PC-9 (cell line): ENCODE data around the gene USP10. TPM values are rescaled to one million over a fixed set of nuclear protein-coding genes. Genes with fewer than 3 reads are reported as not detected.

Experiments used
- BruUV-seq: library from RNA; stranded (reverse); fragments of 400-500 nt; replicated peaks from 2 replicates; lab custom pipeline; 2021; lab: Mats Ljungman, UMichigan
- CTCF ChIA-PET: fragments of 300-600 bp; sonication (Branson Sonifier 250); formaldehyde crosslinking; loops from one replicate; lab custom pipeline; 2022; ENCODE audit warnings: antibody characterized with exemption; lab: Charles Lee
- POLR2A ChIA-PET: fragments of 300-600 bp; sonication (Branson Sonifier 250); formaldehyde crosslinking; loops from one replicate; lab custom pipeline; 2022; ENCODE audit warnings: antibody characterized with exemption; ENCODE audit not compliant: unreplicated experiment; lab: Charles Lee
- DNase-seq, 2 experiments: peaks; one replicate each; pipeline versions ENCODE4 v3.0.0 to v3.0.0-alpha.2; 2015 to 2022; ENCODE audit warnings: mixed read lengths in 1 of 2
- H2AFZ ChIP-seq: fragments of 200-600 bp; sonication (generic); 2 replicates; pipeline ENCODE4 v1.8.1; 2017; ENCODE audit warnings: antibody characterized with exemption
- H3F3A ChIP-seq: fragments of 200-600 bp; sonication (generic); 2 replicates; pipeline ENCODE4 v1.8.1; 2017; ENCODE audit warnings: antibody characterized with exemption, mild to moderate bottlenecking, low read depth; ENCODE audit not compliant: insufficient read depth
- H3K27ac ChIP-seq: fragments of 200-600 bp; sonication (generic); 2 replicates; pipeline ENCODE4 v1.6.1; 2016; ENCODE audit warnings: mixed run types
- H3K27me3 ChIP-seq: fragments of 200-600 bp; sonication (generic); 2 replicates; pipeline ENCODE4 v1.6.1; 2016; ENCODE audit warnings: low read depth, mixed run types; ENCODE audit not compliant: insufficient read depth
- H3K36me3 ChIP-seq: fragments of 200-600 bp; sonication (generic); 2 replicates; pipeline ENCODE4 v1.6.1; 2016; ENCODE audit warnings: low read depth, mixed run types
- H3K4me1 ChIP-seq: fragments of 200-600 bp; sonication (generic); replicated peaks from 2 replicates; pipeline ENCODE4 v1.6.1; 2016; ENCODE audit warnings: mixed run types; ENCODE audit not compliant: insufficient read depth
- H3K4me2 ChIP-seq: fragments of 200-600 bp; sonication (generic); 2 replicates; pipeline ENCODE4 v1.6.1; 2017; ENCODE audit warnings: mixed run types
- H3K4me3 ChIP-seq: fragments of 200-600 bp; sonication (generic); 2 replicates; pipeline ENCODE4 v1.6.1; 2016; ENCODE audit warnings: mixed run types
- H3K79me2 ChIP-seq: fragments of 200-600 bp; sonication (generic); 2 replicates; pipeline ENCODE4 v1.6.1; 2017; ENCODE audit warnings: low read depth, mixed run types
- H3K9me2 ChIP-seq: fragments of 200-600 bp; sonication (generic); 2 replicates; pipeline ENCODE4 v1.8.1; 2017; ENCODE audit warnings: mild to moderate bottlenecking; ENCODE audit not compliant: insufficient read depth
- H3K9me3 ChIP-seq: fragments of 200-600 bp; sonication (generic); 2 replicates; pipeline ENCODE4 v1.8.1; 2016; ENCODE audit warnings: low read depth; ENCODE audit not compliant: insufficient read depth
- H4K20me1 ChIP-seq: fragments of 200-600 bp; sonication (generic); 2 replicates; pipeline ENCODE4 v1.8.1; 2017; ENCODE audit not compliant: insufficient read depth
- CTCF ChIP-seq: fragments of 200-600 bp; sonication (generic); conservative IDR thresholded peaks from 2 replicates; pipeline ENCODE4 v1.6.1; 2017; ENCODE audit warnings: mixed run types, antibody characterized with exemption, mild to moderate bottlenecking, moderate library complexity
- EZH2 ChIP-seq: fragments of 200-600 bp; sonication (generic); IDR thresholded peaks from 2 replicates; pipeline ENCODE4 v1.8.0; 2017; ENCODE audit warnings: antibody characterized with exemption, low read depth
- intact Hi-C: fragments of 100-400 bp; cut with micrococcal nuclease; formaldehyde crosslinking; loops from one replicate; pipeline ENCODE4 v1.10.0; 2022; ENCODE audit not compliant: unreplicated experiment
- total RNA-seq: library from RNA; stranded (reverse); gene quantifications from 2 replicates; pipeline ENCODE4 v1.2.3, GENCODE V29; 2021

Gene USP10
- total RNA-seq, 1 experiment from 2014 or later = 109 TPM

GRCh38 chr16:84806256-84806889 is 106.6 kb downstream of the USP10 start:
- no TSS peak for BruUV-seq
- peak; percentile 76 to 86 for DNase-seq
- Histone ChIP-seq H3K27me3 (no peaks in the 10 kb centered on the region), H3F3A (peaks cover 27% of the 10 kb centered on the region; the same call in 1 of the 2 replicates), H3K79me2 (no peaks in the 10 kb centered on the region), H3K27ac (peak overlapping the region; percentile 38), H3K9me2 (no peaks in the 10 kb centered on the region), H3K9me3 (no peaks in the 10 kb centered on the region), H2AFZ (peak overlapping the region; percentile 58), H3K4me3 (peak overlapping the region; percentile 61), H4K20me1 (no peaks in the 10 kb centered on the region), H3K4me1 (peaks cover 18% of the 10 kb centered on the region), H3K4me2 (peak overlapping the region; percentile 77), H3K36me3 (no peaks in the 10 kb centered on the region)
- ChIA-PET POLR2A (interaction anchor here (0.6 to 0.7 kb wide), 2 partner anchors 45 to 241 kb away, joined by 3 read pairs; no protein-coding TSS in a partner anchor), CTCF (interaction anchor here (0.6 to 0.7 kb wide), 2 partner anchors 18 to 46 kb away, joined by 3 to 7 read pairs; no protein-coding TSS in a partner anchor)
- TF ChIP-seq CTCF (no peak), EZH2 (no peak)
- intact Hi-C loops = loop anchor here (1.0 kb wide), 1 partner anchor 20 kb away; no protein-coding TSS in a partner anchor

- H3K36me3 ChIP-seq = no peaks in the 10 kb centered on the region
- DNase-seq = no peak
- ChIA-PET CTCF (interaction anchor here (0.6 kb wide), 1 partner anchor 19 kb away, joined by 7 read pairs; no protein-coding TSS in a partner anchor), POLR2A (interaction anchor here (0.6 to 0.7 kb wide), 2 partner anchors 44 to 241 kb away, joined by 3 read pairs; no protein-coding TSS in a partner anchor)
- H3K4me1 ChIP-seq = peaks cover 18% of the 10 kb centered on the region
- TF ChIP-seq EZH2 = no peak
- no peak for TF ChIP-seq CTCF
- H3K79me2 ChIP-seq = no peaks in the 10 kb centered on the region
- peaks cover 27% of the 10 kb centered on the region; the same call in 1 of the 2 replicates for H3F3A ChIP-seq
- no peaks in the 10 kb centered on the region for H3K9me3 ChIP-seq
- H3K4me3 ChIP-seq = peak overlapping the region; percentile 61; the same call in 1 of the 2 replicates
- no peaks in the 10 kb centered on the region for H3K27me3 ChIP-seq
- H4K20me1 ChIP-seq = no peaks in the 10 kb centered on the region
- no TSS peak for BruUV-seq
- no peaks in the 10 kb centered on the region for H3K9me2 ChIP-seq
- intact Hi-C loops = loop anchor here (1.0 kb wide), 1 partner anchor 21 kb away; no protein-coding TSS in a partner anchor
- H3K27ac ChIP-seq = peak overlapping the region; percentile 28
- H2AFZ ChIP-seq = peak overlapping the region; percentile 33
- peak overlapping the region; percentile 77 for H3K4me2 ChIP-seq
Observed at GRCh38 chr16:84806890-84807258, 107.1 kb downstream of the USP10 start.

- BruUV-seq = no TSS peak
- CTCF ChIA-PET = interaction anchor here (0.7 kb wide), 1 partner anchor 17 kb away, joined by 4 read pairs; no protein-coding TSS in a partner anchor
- Histone ChIP-seq H3K4me1 (peaks cover 18% of the 10 kb centered on the region), H3K9me3 (no peaks in the 10 kb centered on the region), H3F3A (peaks cover 27% of the 10 kb centered on the region; the same call in 1 of the 2 replicates), H3K27me3 (no peaks in the 10 kb centered on the region), H3K27ac (no peak overlapping the region), H3K36me3 (no peaks in the 10 kb centered on the region), H3K79me2 (no peaks in the 10 kb centered on the region), H2AFZ (no peak overlapping the region), H3K4me2 (no peak overlapping the region), H4K20me1 (no peaks in the 10 kb centered on the region), H3K9me2 (no peaks in the 10 kb centered on the region), H3K4me3 (no peak overlapping the region)
- TF ChIP-seq EZH2 = no peak
- no peak for TF ChIP-seq CTCF
- POLR2A ChIA-PET = interaction anchor here (0.5 kb wide), 1 partner anchor 24 kb away, joined by 6 read pairs; no protein-coding TSS in a partner anchor
- DNase-seq = no peak
- intact Hi-C loops = no loop called here
Observed at GRCh38 chr16:84807776-84808175, 108.0 kb downstream of the USP10 start.
